HepG2 (cell line): ENCODE data around the gene NTM.

Experiments used
- CBX1 ChIP-seq: IDR thresholded peaks from one replicate; pipeline ENCODE4 v1.6.1; 2016; ENCODE audit warnings: antibody characterized with exemption, low read depth
- HNF4G ChIP-seq, 2 experiments: sonication (generic) in 1 of 2; formaldehyde crosslinking in 1 of 2; IDR thresholded peaks; 2 replicates each; pipeline versions ENCODE4 v1.4.0 to v1.6.1; 2011 to 2020; ENCODE audit warnings: borderline replicate concordance in 2 of 2, low read depth in 2 of 2, mild to moderate bottlenecking in 2 of 2, low read length in 1 of 2, missing genetic modification reagents in 1 of 2, moderate library complexity in 1 of 2
- STAT6 ChIP-seq: sonication (generic); formaldehyde crosslinking; IDR thresholded peaks from 2 replicates; pipeline ENCODE4 v1.4.0; 2020; ENCODE audit warnings: missing genetic modification reagents, mild to moderate bottlenecking, borderline replicate concordance

GRCh38 chr11:131866535-131867400, 496.4 kb downstream of the NTM start:
- TF ChIP-seq STAT6 (CRISPR knock-in tag): no peak
- TF ChIP-seq CBX1: no peak
- no peak for TF ChIP-seq HNF4G (IDR thresholded peaks at IDR 0.05; ENCODE audit: borderline replicate concordance, low read depth, low read length)
- TF ChIP-seq HNF4G (CRISPR knock-in tag; IDR thresholded peaks at IDR 0.05; ENCODE audit: borderline replicate concordance, low read depth): no peak
